Ishikawa (cell line): Measurements from ENCODE around the gene SRF.

Source experiments
- CEBPB ChIP-seq: IDR thresholded peaks from 2 replicates; pipeline ENCODE4 v1.6.1; 2012
- CREB1 ChIP-seq: IDR thresholded peaks from 2 replicates; pipeline ENCODE4 v1.6.1; 2012; ENCODE audit warnings: low read depth
- EGR1 ChIP-seq: IDR thresholded peaks from 2 replicates; pipeline ENCODE4 v1.6.1; 2012
- EP300 ChIP-seq: IDR thresholded peaks from 2 replicates; pipeline ENCODE4 v1.6.1; 2012; ENCODE audit warnings: borderline replicate concordance
- FOXM1 ChIP-seq: IDR thresholded peaks from 2 replicates; pipeline ENCODE4 v1.6.1; 2012; ENCODE audit warnings: low read depth, borderline replicate concordance
- RAD21 ChIP-seq: IDR thresholded peaks from 2 replicates; pipeline ENCODE4 v1.6.1; 2012; ENCODE audit warnings: low read depth
- TAF1 ChIP-seq: IDR thresholded peaks from 2 replicates; pipeline ENCODE4 v1.6.1; 2012; ENCODE audit warnings: low read depth, mild to moderate bottlenecking
- YY1 ChIP-seq: IDR thresholded peaks from 2 replicates; pipeline ENCODE4 v1.6.1; 2012; ENCODE audit warnings: low read depth
- ZBTB7A ChIP-seq: IDR thresholded peaks from 2 replicates; pipeline ENCODE4 v1.6.1; 2012; ENCODE audit warnings: low read depth
- TF ChIP-seq, protein P1 (sequence below): IDR thresholded peaks from 2 replicates; pipeline ENCODE4 v1.6.1; 2012; ENCODE audit warnings: low read depth, mild to moderate bottlenecking

DNA sequence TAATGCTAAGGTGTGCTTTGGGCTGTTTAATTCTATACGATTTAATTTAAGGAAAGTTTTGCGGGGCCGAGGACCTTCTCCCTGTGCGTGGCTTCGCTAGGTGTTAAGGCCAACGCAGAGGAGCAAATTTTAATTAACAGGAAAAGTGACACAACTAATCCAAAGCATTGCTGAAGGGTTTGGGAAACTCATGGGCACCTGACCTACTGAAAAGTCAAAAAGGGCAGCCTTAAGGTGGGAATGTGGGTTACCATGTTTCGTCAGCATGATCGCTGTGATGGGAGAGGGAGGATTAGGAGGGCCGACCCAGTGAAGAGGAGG, 10.5 kb downstream of the SRF start:
- TF ChIP-seq, protein P1, sequence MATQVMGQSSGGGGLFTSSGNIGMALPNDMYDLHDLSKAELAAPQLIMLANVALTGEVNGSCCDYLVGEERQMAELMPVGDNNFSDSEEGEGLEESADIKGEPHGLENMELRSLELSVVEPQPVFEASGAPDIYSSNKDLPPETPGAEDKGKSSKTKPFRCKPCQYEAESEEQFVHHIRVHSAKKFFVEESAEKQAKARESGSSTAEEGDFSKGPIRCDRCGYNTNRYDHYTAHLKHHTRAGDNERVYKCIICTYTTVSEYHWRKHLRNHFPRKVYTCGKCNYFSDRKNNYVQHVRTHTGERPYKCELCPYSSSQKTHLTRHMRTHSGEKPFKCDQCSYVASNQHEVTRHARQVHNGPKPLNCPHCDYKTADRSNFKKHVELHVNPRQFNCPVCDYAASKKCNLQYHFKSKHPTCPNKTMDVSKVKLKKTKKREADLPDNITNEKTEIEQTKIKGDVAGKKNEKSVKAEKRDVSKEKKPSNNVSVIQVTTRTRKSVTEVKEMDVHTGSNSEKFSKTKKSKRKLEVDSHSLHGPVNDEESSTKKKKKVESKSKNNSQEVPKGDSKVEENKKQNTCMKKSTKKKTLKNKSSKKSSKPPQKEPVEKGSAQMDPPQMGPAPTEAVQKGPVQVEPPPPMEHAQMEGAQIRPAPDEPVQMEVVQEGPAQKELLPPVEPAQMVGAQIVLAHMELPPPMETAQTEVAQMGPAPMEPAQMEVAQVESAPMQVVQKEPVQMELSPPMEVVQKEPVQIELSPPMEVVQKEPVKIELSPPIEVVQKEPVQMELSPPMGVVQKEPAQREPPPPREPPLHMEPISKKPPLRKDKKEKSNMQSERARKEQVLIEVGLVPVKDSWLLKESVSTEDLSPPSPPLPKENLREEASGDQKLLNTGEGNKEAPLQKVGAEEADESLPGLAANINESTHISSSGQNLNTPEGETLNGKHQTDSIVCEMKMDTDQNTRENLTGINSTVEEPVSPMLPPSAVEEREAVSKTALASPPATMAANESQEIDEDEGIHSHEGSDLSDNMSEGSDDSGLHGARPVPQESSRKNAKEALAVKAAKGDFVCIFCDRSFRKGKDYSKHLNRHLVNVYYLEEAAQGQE = no peak
- TF ChIP-seq CREB1 = no peak
- TF ChIP-seq YY1 = no peak
- TF ChIP-seq ZBTB7A = no peak
- TF ChIP-seq EP300 = no peak
- TF ChIP-seq RAD21 = no peak
- no peak for TF ChIP-seq TAF1
- TF ChIP-seq CEBPB = no peak
- no peak for TF ChIP-seq EGR1
- TF ChIP-seq FOXM1 = no peak
